NCI-H1417 (cell line): ENCODE measurements around the gene ESR1.
A peak's percentile ranks its signal among the peaks of the same experiment; 100 is the strongest.
"Not testable (repeated sequence)": the region's sequence is repeated elsewhere in the genome, so short reads cannot be mapped to it uniquely, and the experiment has no call there.

Experiments
- DNase-seq, 3 experiments: peaks; one replicate each; lab custom pipeline; 2025; lab: John Stamatoyannopoulos, UW

The ESR1 gene

GRCh38 chr6:152135755-152136448 is 328.4 kb downstream of the ESR1 start:
- peak in 2 of 3 experiments; percentile 40 to 80 for DNase-seq

GRCh38 chr6:152136449-152136825 is 329.0 kb downstream of the ESR1 start:
- DNase-seq: peak in 1 of 3 experiments; percentile 62

- not testable (repeated sequence) for DNase-seq
These were observed 330.9 kb downstream of the ESR1 start for GRCh38 chr6:152138344-152138743.

- DNase-seq: no peak
These were observed 334.6 kb downstream of the ESR1 start for GRCh38 chr6:152142105-152142504.

- no peak for DNase-seq
These were observed 335.9 kb downstream of the ESR1 start for GRCh38 chr6:152143359-152143758.

- DNase-seq: no peak
These were observed 338.9 kb downstream of the ESR1 start for GRCh38 chr6:152146385-152146784.

GRCh38 chr6:152147269-152147668 is 339.8 kb downstream of the ESR1 start:
- DNase-seq: no peak

GRCh38 chr6:152148412-152148811 is 340.9 kb downstream of the ESR1 start:
- DNase-seq: no peak

GRCh38 chr6:152150196-152150595 is 342.7 kb downstream of the ESR1 start:
- no peak for DNase-seq

- DNase-seq: no peak
These were observed 344.4 kb downstream of the ESR1 start for GRCh38 chr6:152151920-152152319.

- no peak for DNase-seq
These were observed 347.3 kb downstream of the ESR1 start for GRCh38 chr6:152154559-152155356.

- DNase-seq: no peak
These were observed 348.3 kb downstream of the ESR1 start for GRCh38 chr6:152155792-152156191.

GRCh38 chr6:152160346-152160745 is 352.9 kb downstream of the ESR1 start:
- no peak for DNase-seq

GRCh38 chr6:152161501-152161900 is 354.0 kb downstream of the ESR1 start:
- DNase-seq: no peak

GRCh38 chr6:152164957-152165356 is 357.5 kb downstream of the ESR1 start:
- DNase-seq: no peak

GRCh38 chr6:152166497-152166896 is 359.0 kb downstream of the ESR1 start:
- DNase-seq: no peak

GRCh38 chr6:152166897-152167296 is 359.4 kb downstream of the ESR1 start:
- no peak for DNase-seq

- DNase-seq: no peak
These were observed 360.4 kb downstream of the ESR1 start for GRCh38 chr6:152167641-152168603.

GRCh38 chr6:152170313-152170701 is 362.8 kb downstream of the ESR1 start:
- no peak for DNase-seq

GRCh38 chr6:152170702-152171667 is 363.5 kb downstream of the ESR1 start:
- DNase-seq: no peak

- no peak for DNase-seq
These were observed 365.8 kb downstream of the ESR1 start for GRCh38 chr6:152173321-152173720.
